GM12801 (cell line): ENCODE results near the gene VMO1.

ENCODE experiments used
- TF ChIP-seq, protein P1 (sequence below): IDR thresholded peaks from one replicate; pipeline ENCODE4 v1.5.1; 2011; ENCODE audit warnings: control low read depth; ENCODE audit not compliant: insufficient read length; ENCODE audit errors: extremely low read depth

Gene VMO1

DNA sequence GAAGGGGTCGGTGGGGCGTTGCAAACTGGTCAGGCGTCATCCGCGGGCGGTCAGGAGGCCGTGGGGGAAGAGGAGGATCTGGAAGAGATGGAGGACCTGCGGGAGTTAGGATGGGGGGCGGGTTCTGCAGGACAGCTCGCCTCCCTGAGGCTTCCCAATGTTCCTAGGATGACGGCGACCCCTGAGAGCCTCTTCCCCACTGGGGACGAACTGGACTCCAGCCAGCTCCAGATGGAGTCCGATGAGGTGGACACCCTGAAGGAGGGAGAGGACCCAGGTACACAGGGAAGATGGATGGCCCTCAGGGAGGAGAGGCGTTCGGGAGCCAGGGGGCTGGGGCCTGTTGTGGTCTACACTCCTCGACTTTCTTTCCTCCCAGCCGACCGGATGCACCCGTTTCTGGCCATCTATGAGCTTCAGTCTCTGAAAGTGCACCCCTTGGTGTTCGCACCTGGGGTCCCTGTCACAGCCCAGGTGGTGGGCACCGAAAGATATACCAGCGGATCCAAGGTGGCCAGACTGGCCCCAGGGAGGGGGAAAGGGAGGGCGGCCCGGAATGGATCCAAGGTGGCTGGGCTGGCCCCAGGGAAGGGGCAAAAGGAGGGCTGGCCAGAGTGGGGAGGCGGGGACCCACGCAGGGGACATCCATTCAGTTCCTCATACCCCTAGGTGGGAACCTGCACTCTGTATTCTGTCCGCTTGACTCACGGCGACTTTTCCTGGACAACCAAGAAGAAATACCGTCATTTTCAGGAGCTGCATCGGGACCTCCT, 21.6 kb upstream of the VMO1 start:
- TF ChIP-seq, protein P1, sequence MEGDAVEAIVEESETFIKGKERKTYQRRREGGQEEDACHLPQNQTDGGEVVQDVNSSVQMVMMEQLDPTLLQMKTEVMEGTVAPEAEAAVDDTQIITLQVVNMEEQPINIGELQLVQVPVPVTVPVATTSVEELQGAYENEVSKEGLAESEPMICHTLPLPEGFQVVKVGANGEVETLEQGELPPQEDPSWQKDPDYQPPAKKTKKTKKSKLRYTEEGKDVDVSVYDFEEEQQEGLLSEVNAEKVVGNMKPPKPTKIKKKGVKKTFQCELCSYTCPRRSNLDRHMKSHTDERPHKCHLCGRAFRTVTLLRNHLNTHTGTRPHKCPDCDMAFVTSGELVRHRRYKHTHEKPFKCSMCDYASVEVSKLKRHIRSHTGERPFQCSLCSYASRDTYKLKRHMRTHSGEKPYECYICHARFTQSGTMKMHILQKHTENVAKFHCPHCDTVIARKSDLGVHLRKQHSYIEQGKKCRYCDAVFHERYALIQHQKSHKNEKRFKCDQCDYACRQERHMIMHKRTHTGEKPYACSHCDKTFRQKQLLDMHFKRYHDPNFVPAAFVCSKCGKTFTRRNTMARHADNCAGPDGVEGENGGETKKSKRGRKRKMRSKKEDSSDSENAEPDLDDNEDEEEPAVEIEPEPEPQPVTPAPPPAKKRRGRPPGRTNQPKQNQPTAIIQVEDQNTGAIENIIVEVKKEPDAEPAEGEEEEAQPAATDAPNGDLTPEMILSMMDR = no peak

DNA sequence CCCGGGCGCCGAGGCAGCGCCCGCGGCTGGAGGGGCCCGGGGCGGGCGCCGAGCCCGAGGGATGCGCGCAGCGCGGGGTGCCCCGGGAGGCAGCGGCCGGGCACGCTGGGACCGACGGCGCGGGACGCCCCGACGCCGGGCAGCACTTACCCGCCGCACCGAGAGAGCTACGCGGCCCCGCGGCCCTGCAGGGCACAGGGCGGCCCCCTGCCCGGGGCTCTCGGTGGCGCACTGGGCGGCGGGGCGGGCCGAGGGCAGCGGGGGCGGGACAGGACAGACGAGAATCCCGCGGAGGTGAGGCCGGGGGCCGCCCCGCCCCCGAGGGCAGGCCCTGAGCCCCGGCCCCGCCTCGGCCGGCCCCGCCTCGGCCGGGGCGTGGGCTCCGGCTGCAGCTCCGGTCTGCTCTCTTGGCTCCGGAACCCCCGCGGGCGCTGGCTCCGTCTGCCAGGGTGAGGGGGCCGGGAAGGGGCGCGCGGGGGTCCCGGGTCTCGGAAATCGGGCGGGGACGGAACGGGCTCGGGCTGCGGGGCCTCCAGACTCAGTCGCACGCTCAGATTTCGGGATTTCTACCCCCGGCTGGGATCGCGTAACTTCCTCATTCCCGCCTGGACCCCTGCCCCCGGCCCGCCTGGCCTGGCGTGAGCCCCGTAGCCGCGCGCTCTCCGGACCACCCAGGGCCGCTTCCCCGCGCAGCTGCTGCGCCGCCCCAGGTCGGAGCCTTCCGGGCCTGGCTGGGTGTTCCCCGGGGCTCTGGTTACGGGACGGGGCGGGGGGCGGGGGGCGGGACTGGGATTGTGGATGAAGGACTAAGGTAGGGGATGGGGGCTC, 20.8 kb upstream of the VMO1 start, which contains the start of gene PLD2:
Gene PLD2 (plus strand): TSS at position 376 of the 828 bp plus-strand sequence. CDS start 621 bp downstream, outside the sequence.
- TF ChIP-seq, protein P1 = no peak

DNA sequence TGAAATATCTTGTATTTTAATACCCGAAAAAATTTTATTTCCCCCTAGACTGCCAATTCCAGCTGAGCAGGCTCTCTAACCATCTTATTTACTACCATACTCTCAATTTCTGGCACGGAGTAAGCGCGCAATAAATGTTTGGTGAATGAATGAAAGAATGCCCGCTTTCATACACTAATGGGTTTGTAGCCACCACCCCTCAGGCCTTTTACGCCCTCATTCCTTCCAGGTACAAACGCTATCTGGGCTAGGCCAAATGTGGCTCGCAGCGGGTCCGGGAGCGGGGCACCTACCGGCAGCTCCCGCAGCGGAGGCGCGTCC, 20.3 kb upstream of the VMO1 start:
- TF ChIP-seq, protein P1 = no peak

DNA sequence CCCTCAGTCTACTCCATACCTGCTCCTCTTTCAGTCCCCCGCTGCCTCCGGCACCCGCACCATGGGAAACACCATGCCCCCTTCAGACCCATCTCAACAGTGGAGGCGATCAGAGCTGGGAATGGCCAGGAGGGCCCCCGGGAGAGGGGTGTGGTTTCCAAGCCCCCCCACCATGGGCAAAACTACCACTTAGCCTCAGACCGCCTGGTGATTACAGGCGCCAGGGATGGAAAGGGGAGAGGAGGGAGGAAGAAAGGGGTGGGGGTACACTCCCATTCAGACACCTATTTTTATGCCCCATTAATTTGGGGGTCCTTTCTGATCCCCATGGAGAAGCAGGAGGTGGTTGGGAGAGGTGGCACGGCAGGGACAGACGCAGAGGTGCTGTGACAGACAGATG, 16.1 kb upstream of the VMO1 start, which contains the start of gene C17orf114:
Gene C17orf114 (minus strand): TSS at position 101 of the 400 bp plus-strand sequence.
- TF ChIP-seq, protein P1 = no peak

DNA sequence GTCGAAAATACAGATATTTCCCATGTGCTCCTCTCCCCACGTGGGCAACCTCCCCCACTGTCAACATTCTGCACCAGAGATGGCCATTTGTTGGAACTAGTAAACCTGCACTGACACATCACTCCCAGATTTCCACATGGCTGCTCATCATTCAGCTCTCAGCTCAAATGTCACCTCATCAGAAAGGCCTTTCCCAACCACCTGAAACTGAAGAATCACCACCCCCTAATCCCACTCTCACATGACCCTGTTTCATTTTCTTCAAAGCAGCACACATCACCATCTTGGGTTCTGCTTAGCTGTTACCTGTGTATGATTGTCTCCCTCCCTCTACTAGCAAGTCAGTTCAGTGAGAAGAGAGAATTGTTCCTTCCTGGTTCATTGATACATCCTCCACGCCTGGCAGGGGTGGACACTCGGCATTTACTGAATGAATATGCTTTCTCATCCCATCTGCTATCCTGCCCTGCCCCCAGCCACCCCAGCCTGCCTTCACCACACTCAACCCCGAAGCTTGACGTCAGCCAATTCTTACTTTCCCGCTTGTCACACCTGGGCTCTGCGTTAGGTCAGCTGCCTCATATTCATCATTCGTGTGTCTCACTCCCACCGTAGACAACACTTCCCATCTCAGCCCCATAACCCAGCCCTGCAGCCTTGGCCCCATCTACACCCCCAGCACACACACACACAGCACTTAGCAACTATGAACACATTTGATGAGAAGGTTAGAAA, 14.5 kb upstream of the VMO1 start:
- TF ChIP-seq, protein P1 = no peak

DNA sequence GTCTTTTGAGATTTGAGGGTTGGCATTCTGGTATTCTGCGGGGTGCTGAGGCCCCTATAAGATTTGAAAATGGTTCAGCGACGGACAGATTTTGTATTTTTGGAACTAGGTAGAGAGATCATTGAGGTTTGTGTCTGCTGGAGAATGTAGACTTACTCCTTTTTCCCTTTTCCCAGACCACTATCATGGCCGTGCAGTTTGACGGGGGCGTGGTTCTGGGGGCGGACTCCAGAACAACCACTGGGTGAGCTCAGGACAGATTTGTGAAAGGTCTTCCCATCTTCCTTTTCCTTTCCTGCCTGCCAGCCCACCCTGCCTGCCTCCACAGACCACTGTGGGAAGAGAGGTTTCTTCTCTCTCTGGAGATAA, 10.4 kb upstream of the VMO1 start:
- TF ChIP-seq, protein P1 = no peak

DNA sequence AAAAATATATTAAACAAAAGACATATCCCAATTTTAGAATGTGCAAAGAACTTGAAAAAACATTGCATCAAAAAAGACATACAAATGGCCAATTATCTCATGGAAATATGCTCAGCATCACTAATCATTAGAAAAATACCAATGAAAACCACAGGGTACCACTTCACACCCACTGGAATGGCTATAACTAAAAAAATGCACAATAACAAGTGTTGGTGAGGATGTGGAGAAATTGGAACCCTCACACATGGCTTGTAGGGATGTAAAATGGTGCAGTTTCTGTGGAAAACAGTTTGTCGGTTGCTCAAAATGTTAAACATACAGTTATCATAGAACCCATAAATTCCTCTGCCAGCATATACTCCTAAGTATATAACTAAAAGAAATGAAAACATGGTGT, 9.0 kb upstream of the VMO1 start:
- TF ChIP-seq, protein P1 = no peak
